ENCODE results near the gene ZNHIT6. TPM values are rescaled to one million over a fixed set of nuclear protein-coding genes. Genes with fewer than 3 reads are reported as not detected.

Gene ZNHIT6
- total and polyA plus RNA-seq, 10 of the 15 experiments (the other 5 are each of a cell fraction or from before 2014, with no cell fraction given): 12.8 to 32.0 (median 18.8) TPM

DNA sequence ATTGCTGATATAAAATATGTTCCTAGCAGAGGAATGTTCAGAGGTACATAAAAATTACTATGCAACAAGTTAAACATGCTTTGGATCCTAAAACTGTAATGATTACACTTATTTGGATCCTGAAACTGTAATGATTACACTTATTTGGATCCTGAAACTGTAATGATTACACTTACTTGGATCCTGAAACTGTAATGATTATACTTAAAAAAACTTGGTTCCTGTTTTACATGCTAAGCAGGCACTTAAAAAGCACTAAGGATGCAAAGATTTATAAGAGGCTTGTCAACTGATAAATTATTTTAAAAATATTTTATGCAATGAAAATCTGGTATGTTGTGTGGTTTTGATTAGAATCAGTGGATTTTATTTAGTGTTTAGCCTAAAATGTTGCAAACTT lies 47.7 kb downstream of the ZNHIT6 start:
- intact Hi-C loops (cut with micrococcal nuclease; ENCODE audit: unreplicated experiment): no loop called here
- Histone ChIP-seq H4K20me1 (ENCODE audit: control insufficient read depth, insufficient read depth) (no peaks in the 10 kb centered on the region), H3K4me1 (ENCODE audit: control insufficient read depth, insufficient read depth, low read length) (no peaks in the 10 kb centered on the region), H3K9ac (ENCODE audit: control insufficient read depth, insufficient read depth, low read length) (no peak overlapping the region), H3K27me3 (replicated peaks in 1 of 2; ENCODE audit: control insufficient read depth in 2 of 2, insufficient read depth in 2 of 2, low read length in 1 of 2) (no peaks in the 10 kb centered on the region), H2AFZ (ENCODE audit: control insufficient read depth, low read depth, low read length) (no peak overlapping the region), H3K27ac (ENCODE audit: control insufficient read depth, insufficient read depth) (no peak overlapping the region), H3K4me2 (ENCODE audit: control insufficient read depth, insufficient read depth) (no peak overlapping the region), H3K79me2 (ENCODE audit: control insufficient read depth, insufficient read depth, low read length) (no peaks in the 10 kb centered on the region), H3K4me3 (no peak overlapping the region), H3K36me3 (ENCODE audit: control insufficient read depth in 2 of 2, insufficient read depth in 2 of 2, low read length in 1 of 2) (peaks cover 0 to 5% of the 10 kb centered on the region in 2 experiments; a peak in 1 of 4 replicates), H3K9me3 (replicated peaks; ENCODE audit: control insufficient read depth, insufficient read depth, low read length) (no peaks in the 10 kb centered on the region)
- FAIRE-seq: no peak
- ChIA-PET POLR2A (interaction anchor here (0.9 kb wide), 1 partner anchor 11 kb away, joined by 3 read pairs; no protein-coding TSS in a partner anchor), CTCF (no interaction called here), RAD21 (ENCODE audit: unreplicated experiment) (no interaction called here), SMC1A (ENCODE audit: uncharacterized antibody, unreplicated experiment) (no interaction called here)
- no peak for ATAC-seq
- BruUV-seq (replicated peaks): no TSS peak
- no peak for TF ChIP-seq CBX5 (IDR thresholded peaks at IDR 0.05; ENCODE audit: low read depth)
- no peak for TF ChIP-seq RCOR1 (conservative IDR thresholded peaks at IDR 0.05; ENCODE audit: low read depth, low read length)
- DNase-seq (ENCODE audit: low read depth, low spot score): no peak
- in situ Hi-C loops (cut with MboI): no loop called here

DNA sequence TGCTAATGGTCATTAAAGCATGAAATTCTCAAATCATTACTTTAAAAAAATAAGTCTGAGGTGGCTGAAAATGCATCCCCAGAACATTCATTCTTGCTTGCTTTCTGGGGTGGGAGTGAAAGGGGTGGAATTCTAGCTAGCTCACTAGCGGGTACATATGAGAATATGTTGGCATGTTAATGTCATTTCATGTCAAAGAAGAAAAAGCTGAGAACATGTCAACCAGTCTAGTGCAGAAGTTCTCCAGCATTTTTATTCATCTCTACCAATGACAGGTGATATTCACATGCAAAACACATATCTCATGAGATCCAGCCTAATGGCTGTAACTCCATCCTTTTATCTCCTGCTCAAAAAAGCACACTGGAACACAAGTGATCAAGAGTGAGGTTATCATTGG lies 49.1 kb downstream of the ZNHIT6 start:
- no peaks in the 10 kb centered on the region for H3K27me3 ChIP-seq (replicated peaks in 1 of 2; ENCODE audit: control insufficient read depth in 2 of 2, insufficient read depth in 2 of 2, low read length in 1 of 2)
- WGBS (ENCODE audit: insufficient coverage, insufficient replicate concordance, low lambda C conversion rate, missing lambda C conversion rate): 100% methylated on average over 1 of the region's 1 CpG
- no peak overlapping the region for H3K9ac ChIP-seq (ENCODE audit: control insufficient read depth, insufficient read depth, low read length)
- no TSS peak for BruUV-seq (replicated peaks)
- no peak overlapping the region for H2AFZ ChIP-seq (ENCODE audit: control insufficient read depth, low read depth, low read length)
- H3K9me3 ChIP-seq (replicated peaks; ENCODE audit: control insufficient read depth, insufficient read depth, low read length): no peaks in the 10 kb centered on the region
- peaks cover 0 to 5% of the 10 kb centered on the region in 2 experiments; a peak in 1 of 4 replicates for H3K36me3 ChIP-seq (ENCODE audit: control insufficient read depth in 2 of 2, insufficient read depth in 2 of 2, low read length in 1 of 2)
- intact Hi-C loops (cut with micrococcal nuclease; ENCODE audit: unreplicated experiment) (no loop called here), in situ Hi-C loops (cut with MboI) (no loop called here)
- ChIA-PET SMC1A (ENCODE audit: uncharacterized antibody, unreplicated experiment) (interaction anchor here (1.3 kb wide), 1 partner anchor 9 kb away, joined by 3 read pairs; no protein-coding TSS in a partner anchor), CTCF (interaction anchor here (0.9 kb wide), 1 partner anchor 35 kb away, joined by 3 read pairs; no protein-coding TSS in a partner anchor), POLR2A (no interaction called here), RAD21 (ENCODE audit: unreplicated experiment) (no interaction called here)
- H4K20me1 ChIP-seq (ENCODE audit: control insufficient read depth, insufficient read depth): no peaks in the 10 kb centered on the region
- no peak for FAIRE-seq
- ATAC-seq: no peak
- DNase-seq (ENCODE audit: low read depth, low spot score): no peak
- H3K4me1 ChIP-seq (ENCODE audit: control insufficient read depth, insufficient read depth, low read length): no peaks in the 10 kb centered on the region
- H3K4me2 ChIP-seq (ENCODE audit: control insufficient read depth, insufficient read depth): no peak overlapping the region
- H3K79me2 ChIP-seq (ENCODE audit: control insufficient read depth, insufficient read depth, low read length): no peaks in the 10 kb centered on the region
- H3K4me3 ChIP-seq: no peak overlapping the region
- H3K27ac ChIP-seq (ENCODE audit: control insufficient read depth, insufficient read depth): no peak overlapping the region
- TF ChIP-seq, protein P1, sequence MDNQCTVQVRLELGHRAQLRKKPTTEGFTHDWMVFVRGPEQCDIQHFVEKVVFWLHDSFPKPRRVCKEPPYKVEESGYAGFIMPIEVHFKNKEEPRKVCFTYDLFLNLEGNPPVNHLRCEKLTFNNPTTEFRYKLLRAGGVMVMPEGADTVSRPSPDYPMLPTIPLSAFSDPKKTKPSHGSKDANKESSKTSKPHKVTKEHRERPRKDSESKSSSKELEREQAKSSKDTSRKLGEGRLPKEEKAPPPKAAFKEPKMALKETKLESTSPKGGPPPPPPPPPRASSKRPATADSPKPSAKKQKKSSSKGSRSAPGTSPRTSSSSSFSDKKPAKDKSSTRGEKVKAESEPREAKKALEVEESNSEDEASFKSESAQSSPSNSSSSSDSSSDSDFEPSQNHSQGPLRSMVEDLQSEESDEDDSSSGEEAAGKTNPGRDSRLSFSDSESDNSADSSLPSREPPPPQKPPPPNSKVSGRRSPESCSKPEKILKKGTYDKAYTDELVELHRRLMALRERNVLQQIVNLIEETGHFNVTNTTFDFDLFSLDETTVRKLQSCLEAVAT (IDR thresholded peaks at IDR 0.05): no peak
- TF ChIP-seq ZZZ3 (IDR thresholded peaks at IDR 0.05; ENCODE audit: control insufficient read depth, insufficient read length, low read depth): no peak
- TF ChIP-seq, protein P2, sequence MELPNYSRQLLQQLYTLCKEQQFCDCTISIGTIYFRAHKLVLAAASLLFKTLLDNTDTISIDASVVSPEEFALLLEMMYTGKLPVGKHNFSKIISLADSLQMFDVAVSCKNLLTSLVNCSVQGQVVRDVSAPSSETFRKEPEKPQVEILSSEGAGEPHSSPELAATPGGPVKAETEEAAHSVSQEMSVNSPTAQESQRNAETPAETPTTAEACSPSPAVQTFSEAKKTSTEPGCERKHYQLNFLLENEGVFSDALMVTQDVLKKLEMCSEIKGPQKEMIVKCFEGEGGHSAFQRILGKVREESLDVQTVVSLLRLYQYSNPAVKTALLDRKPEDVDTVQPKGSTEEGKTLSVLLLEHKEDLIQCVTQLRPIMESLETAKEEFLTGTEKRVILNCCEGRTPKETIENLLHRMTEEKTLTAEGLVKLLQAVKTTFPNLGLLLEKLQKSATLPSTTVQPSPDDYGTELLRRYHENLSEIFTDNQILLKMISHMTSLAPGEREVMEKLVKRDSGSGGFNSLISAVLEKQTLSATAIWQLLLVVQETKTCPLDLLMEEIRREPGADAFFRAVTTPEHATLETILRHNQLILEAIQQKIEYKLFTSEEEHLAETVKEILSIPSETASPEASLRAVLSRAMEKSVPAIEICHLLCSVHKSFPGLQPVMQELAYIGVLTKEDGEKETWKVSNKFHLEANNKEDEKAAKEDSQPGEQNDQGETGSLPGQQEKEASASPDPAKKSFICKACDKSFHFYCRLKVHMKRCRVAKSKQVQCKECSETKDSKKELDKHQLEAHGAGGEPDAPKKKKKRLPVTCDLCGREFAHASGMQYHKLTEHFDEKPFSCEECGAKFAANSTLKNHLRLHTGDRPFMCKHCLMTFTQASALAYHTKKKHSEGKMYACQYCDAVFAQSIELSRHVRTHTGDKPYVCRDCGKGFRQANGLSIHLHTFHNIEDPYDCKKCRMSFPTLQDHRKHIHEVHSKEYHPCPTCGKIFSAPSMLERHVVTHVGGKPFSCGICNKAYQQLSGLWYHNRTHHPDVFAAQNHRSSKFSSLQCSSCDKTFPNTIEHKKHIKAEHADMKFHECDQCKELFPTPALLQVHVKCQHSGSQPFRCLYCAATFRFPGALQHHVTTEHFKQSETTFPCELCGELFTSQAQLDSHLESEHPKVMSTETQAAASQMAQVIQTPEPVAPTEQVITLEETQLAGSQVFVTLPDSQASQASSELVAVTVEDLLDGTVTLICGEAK (IDR thresholded peaks at IDR 0.05; ENCODE audit: borderline replicate concordance): no peak
- TF ChIP-seq JUNB (IDR thresholded peaks at IDR 0.05): no peak
- TF ChIP-seq, protein P3, sequence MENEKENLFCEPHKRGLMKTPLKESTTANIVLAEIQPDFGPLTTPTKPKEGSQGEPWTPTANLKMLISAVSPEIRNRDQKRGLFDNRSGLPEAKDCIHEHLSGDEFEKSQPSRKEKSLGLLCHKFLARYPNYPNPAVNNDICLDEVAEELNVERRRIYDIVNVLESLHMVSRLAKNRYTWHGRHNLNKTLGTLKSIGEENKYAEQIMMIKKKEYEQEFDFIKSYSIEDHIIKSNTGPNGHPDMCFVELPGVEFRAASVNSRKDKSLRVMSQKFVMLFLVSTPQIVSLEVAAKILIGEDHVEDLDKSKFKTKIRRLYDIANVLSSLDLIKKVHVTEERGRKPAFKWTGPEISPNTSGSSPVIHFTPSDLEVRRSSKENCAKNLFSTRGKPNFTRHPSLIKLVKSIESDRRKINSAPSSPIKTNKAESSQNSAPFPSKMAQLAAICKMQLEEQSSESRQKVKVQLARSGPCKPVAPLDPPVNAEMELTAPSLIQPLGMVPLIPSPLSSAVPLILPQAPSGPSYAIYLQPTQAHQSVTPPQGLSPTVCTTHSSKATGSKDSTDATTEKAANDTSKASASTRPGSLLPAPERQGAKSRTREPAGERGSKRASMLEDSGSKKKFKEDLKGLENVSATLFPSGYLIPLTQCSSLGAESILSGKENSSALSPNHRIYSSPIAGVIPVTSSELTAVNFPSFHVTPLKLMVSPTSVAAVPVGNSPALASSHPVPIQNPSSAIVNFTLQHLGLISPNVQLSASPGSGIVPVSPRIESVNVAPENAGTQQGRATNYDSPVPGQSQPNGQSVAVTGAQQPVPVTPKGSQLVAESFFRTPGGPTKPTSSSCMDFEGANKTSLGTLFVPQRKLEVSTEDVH (IDR thresholded peaks at IDR 0.05; ENCODE audit: low read depth, partially characterized antibody): no peak
- no peak for TF ChIP-seq MXI1 (IDR thresholded peaks at IDR 0.05; ENCODE audit: low read depth, low read length)

All from GM12878 (cell line).